ENCODE data around the gene KBTBD2.
"Not testable (repeated sequence)": the region's sequence is repeated elsewhere in the genome, so short reads cannot be mapped to it uniquely, and the experiment has no call there.

KBTBD2 gene

GRCh38 chr7:32891043-32891799, at the start of gene KBTBD2:
Gene KBTBD2, minus strand, starts transcription at chr7:32891760. Its CDS starts 12,156 bp downstream, at chr7:32879604.
- DNase-seq (ENCODE audit: low read depth in 2 of 2) = peak; percentile 67 to 68

DNA sequence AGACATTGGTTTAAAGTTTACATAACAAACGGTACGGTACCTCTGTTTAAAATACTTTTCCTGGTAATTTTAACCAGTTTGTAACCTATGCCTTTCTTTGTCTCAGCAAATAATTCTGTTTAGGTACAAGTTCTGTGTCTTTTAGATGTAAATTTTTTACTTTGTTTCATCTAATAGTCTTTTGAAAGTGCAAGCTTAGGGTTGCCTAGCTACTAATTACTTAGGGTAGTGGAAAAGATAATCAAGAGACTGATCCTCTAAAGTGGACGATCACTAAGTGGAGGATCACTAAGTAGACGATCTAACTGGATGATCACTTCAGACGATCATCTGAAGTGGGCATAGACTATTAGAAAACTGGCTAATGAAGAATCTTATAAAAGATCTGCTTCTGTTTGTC, 49.6 kb upstream of the KBTBD2 start:
- no peak for DNase-seq (ENCODE audit: low read depth in 2 of 2)

DNA sequence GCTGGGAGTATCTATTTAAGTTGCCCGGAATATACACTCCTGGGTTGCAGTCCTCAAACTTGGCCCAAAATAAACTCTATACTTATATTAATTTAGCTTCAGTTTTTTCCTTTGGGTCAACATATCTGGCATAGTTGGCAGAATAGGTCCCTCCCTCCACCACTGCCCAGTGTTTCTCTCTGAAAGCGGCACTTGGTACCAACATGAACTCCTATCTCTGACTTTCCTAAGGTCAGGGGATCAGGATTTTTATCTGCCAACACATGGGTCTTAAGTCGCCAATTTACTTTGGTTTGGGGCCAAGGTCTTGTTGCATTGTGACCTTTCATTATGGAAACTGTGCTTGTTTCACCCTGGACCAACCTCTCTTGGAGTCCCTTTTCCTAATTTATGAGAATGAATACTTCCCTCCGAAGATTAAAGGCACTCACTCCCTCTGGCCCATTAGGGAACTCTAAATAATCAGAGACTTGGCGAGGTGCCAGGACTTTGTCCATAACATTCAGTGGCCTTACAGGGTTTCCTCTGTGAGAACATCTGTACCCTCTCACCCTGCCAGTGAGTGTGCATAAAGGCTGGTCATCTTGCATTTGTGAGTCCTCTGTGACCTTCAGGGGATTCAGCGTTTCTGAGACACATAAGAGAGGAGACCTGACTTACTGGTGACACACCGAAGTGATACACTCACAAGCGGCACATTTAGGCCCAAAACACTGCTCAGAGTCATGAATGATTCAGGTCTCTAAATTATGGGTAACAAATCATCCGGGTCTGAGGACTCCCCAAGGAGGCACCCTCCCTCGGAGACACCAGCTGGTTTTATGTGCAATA, 46.0 kb upstream of the KBTBD2 start:
- no peak for DNase-seq (ENCODE audit: low read depth in 2 of 2)

DNA sequence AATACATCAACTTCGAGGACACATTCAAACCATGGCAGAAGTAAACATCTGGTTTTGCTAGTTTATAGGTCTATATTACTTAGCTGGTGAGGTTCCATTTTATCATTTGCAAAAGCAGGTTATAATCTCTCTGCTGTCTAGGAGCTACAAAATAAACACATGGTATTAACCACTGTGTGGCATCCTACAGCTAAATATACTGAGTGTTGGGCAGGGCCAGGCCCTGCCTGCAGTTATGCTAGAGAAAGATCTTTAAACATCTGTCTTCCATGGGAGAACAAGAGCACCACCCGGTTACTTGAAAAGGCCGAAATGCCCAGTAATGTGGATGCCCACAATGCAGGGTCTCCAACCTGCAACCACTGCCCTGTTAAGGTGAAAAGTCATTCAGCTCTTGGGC, 45.1 kb upstream of the KBTBD2 start:
- no peak for DNase-seq (ENCODE audit: low read depth in 2 of 2)

GRCh38 chr7:32935558-32935957, 44.0 kb upstream of the KBTBD2 start:
- no peak for DNase-seq (ENCODE audit: low read depth in 2 of 2)

DNA sequence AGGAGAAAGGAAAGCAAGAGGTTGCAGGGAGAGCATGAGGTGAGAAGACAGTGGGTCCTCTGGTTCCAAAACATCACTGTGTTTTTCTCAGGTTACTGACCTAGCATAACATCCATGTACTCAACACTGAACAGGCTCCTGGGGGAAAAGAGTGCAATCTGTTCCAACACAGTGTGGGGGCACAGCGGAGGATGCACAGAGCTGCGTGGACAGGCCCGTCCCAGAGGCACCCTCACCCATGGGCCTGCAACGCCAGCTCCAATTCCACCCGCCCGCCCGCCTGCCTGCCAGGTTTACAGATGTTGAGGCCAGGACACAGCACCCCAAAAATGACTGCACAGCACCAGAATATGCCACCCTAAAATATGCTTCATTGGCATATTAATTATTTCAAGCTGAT, 38.8 kb upstream of the KBTBD2 start:
- no peak for DNase-seq (ENCODE audit: low read depth in 2 of 2)

- DNase-seq (ENCODE audit: low read depth in 2 of 2) = no peak
Observed at GRCh38 chr7:32929430-32930143, 38.0 kb upstream of the KBTBD2 start.

DNA sequence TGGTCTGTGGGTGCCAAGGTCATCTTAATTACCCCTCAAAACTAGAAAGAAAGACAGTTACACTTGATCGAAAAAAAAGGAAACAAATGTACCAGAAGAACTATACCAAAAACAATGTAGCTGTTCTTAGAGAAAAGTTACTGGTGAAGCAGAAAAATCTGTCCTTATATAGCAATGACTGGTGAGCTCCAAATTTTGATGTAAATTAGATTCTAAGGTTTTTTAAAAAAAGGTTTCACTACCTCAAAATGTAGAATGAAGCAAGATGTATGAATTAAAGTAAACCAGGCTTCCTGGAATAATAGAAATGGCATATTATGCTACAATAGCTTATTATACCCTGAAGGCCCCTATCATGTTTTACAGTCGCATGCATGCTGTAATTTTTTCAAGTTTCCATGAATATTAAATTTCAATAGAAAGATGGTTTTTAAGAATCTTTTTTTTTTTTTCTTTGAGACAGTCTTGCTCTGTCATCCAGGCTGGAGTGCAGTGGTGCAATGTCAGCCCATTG, 37.3 kb upstream of the KBTBD2 start:
- DNase-seq (ENCODE audit: low read depth in 2 of 2) = no peak

DNA sequence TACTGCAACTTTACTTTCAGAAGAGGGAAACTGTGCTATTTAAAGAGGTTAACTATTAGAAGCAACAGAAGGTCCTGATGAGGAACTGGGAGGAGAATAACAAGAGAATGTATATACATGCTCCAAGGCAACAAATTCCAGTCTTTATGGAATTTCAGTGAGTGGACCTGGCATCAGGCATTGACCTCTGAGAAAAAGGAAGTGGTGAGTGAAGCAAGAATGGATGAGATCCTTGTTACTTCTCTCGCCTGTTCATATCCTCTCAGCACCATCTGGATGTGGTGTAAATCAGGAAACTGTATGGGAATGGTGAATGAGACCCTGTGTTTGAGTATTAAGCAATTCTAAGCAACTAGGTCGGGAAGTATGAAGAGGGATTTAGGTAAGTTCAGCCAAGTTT, 30.3 kb upstream of the KBTBD2 start:
- DNase-seq (ENCODE audit: low read depth in 2 of 2) = no peak

DNA sequence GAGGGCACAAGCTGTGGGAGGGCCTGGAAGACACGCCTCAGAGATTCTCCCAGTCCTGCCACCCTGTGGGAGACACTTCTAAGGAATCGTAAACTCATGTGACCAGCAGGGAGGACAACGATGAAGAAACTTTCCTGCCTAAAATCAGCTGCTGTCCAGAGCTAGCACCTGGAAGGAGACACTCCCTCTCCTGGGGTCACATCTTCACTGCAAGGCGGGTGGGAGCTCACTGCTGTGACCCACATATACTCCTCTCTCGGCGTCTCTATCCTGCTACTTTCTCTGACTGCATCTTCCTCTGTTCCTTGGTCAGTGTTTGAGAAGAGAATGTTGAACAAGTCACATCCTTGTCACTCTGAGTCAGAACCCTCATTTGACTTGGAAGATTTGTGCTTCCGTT, 25.4 kb upstream of the KBTBD2 start:
- DNase-seq (ENCODE audit: low read depth in 2 of 2) = not testable (repeated sequence)

DNA sequence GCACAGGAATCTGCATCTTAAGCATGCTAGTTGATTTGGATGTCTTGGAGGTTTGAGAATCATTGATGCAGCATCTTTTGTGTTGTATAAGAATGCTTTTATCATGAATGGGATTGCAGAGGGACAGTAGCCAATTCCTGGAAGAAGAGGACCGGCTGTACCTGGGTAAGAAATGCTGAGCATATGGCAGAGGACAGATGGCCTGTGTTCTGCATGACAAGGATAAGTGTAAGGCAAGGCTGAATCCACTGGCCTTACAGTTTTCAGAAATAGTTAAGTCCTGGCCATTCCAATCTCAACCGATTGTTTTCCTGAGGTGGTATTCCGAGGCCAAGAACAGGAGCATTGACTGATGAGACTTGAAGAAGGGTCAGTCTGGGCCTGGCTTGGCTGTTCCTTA, 24.4 kb upstream of the KBTBD2 start:
- DNase-seq (ENCODE audit: low read depth in 2 of 2) = no peak

DNA sequence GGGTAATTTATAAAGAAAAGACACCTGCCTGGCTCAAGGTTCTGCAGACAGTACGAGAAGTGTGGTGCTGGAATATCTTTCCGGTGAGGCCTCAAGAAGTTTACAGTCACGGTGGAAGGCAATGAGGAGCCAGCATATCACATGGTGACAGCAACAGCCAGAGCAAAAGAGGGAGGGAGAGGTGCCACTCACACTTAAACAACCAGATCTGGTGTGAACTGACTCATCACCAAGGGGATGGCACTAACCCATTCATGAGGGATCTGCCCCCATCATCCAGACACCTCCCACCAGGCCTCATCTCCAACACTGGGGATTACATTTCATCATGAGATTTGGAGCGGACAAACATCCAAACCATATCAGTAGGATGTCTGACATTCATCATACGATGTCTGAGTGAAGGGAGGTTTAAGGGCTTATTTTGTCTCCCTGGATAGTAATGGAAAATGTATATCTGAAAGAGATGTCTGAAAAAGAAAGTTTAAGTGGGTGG, 23.5 kb upstream of the KBTBD2 start:
- DNase-seq (ENCODE audit: low read depth in 2 of 2) = no peak

- DNase-seq (ENCODE audit: low read depth in 2 of 2) = no peak
Observed at GRCh38 chr7:32914184-32914583, 22.6 kb upstream of the KBTBD2 start.

GRCh38 chr7:32910195-32910594, 18.6 kb upstream of the KBTBD2 start:
- no peak for DNase-seq (ENCODE audit: low read depth in 2 of 2)

GRCh38 chr7:32905175-32905662, 13.7 kb upstream of the KBTBD2 start:
- DNase-seq (ENCODE audit: low read depth in 2 of 2) = peak; percentile 36 to 67

GRCh38 chr7:32901629-32902028, 10.1 kb upstream of the KBTBD2 start:
- DNase-seq (ENCODE audit: low read depth in 2 of 2) = no peak

DNA sequence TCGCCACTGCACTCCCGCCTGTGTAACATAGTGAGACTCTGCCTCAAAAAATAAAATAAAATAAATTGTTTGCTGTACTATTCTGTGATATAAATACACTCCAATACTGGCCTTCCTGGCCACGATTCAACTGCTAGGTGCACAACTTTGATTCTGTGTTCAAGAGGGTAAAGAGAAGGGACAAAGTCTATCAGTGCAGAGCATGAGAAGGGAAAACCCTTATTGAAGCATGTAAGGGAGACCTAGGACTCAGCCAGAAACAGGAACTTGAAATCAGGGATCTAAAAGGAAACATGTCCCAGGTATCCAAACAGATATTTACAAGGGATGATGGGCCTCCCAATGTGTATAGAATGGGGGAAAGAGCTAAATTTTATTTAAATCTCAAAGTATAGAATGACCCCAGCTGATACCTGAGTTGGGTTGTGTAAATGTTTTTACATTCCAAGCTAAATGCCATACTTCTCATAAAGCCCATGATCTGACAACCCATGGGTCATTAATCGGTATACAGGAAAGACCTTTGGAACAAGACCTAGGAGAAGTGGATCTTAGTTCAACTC, 9.0 kb upstream of the KBTBD2 start:
- DNase-seq (ENCODE audit: low read depth in 2 of 2) = no peak

GRCh38 chr7:32897376-32897775, 5.8 kb upstream of the KBTBD2 start:
- DNase-seq (ENCODE audit: low read depth in 2 of 2) = not testable (repeated sequence)

DNA sequence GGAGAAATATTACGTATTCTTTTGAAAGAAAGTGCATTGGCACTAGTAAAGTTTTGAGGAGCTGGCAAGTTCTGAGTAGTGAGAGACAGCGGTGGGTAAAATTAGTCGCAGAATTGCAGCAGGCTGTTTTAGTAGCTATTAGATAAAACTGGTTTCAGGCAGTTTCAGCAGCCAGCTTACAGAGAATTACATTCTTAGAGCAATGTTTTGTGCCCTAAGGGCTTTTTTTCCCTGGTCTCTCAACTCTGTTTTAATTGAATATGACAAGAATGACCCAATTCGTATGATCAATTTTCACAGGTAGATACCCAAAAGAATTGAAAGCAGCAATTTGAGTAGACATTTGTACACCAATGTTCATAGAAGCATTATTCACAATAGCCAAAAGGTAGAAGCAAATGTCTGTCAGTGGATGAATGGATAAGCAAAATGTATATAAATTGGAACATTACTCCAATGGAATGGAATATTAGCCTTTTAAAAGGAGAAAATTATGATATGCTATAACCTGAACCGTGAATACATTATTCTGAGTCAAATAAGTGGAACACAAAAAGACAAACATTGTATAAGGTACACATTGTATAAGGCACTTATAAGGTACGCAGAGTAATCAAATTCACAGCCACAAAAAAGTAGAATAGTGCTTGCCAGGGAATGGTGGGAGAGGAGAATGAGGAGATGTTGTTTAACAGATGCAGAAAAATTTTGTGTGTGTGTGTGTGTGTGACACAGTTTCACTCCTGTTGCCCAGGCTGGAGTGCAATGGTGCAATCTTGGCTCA, 5.2 kb upstream of the KBTBD2 start:
- no peak for DNase-seq (ENCODE audit: low read depth in 2 of 2)

- DNase-seq (ENCODE audit: low read depth in 2 of 2) = no peak
Observed at GRCh38 chr7:32894171-32894570, 2.6 kb upstream of the KBTBD2 start.

- DNase-seq (ENCODE audit: low read depth in 2 of 2) = no peak
Observed at GRCh38 chr7:32893722-32894121, 2.2 kb upstream of the KBTBD2 start.

All from activated CD8-positive, alpha-beta memory T cell treated with anti-CD3 and anti-CD28 coated beads for 4 hours (primary cell).